Body of pancreas (tissue), 4 donors: Measurements from ENCODE around the gene NFYB.

Experiments
- POLR2A ChIP-seq, 3 donors: fragments of 450-650 bp; IDR thresholded peaks; one replicate each; pipeline ENCODE4 v1.6.1; 2016; ENCODE audit warnings: antibody characterized with exemption in 3 of 3, mild to moderate bottlenecking in 2 of 3
- TF ChIP-seq, protein P1 (sequence below), 7 experiments: fragments of 450-650 bp in 4 of 7; fragments of 200-600 bp in 3 of 7; sonication (generic) in 3 of 7; IDR thresholded peaks; one replicate each; pipeline ENCODE4 v1.5.1; 2016 to 2019; ENCODE audit warnings: antibody characterized with exemption in 7 of 7

DNA sequence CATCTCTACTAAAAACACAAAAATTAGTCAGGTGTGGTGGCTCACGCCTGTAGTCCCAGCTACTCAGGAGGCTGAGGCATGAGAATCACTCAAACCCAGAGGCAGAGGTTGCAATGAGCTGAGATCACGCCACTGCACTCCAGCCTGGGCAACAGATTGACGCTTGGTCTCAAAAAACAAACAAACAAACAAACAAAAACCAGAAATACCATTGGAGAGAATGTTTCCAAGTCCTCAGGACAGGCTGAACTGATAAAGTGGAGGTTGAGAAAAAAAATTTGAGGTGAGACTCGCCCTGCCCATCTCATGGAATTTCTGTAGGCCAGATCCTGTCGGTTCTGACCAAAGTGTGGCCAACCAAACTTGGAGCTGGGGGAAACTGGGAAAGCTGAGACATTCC is 30.6 kb upstream of the NFYB start:
- TF ChIP-seq, protein P1, sequence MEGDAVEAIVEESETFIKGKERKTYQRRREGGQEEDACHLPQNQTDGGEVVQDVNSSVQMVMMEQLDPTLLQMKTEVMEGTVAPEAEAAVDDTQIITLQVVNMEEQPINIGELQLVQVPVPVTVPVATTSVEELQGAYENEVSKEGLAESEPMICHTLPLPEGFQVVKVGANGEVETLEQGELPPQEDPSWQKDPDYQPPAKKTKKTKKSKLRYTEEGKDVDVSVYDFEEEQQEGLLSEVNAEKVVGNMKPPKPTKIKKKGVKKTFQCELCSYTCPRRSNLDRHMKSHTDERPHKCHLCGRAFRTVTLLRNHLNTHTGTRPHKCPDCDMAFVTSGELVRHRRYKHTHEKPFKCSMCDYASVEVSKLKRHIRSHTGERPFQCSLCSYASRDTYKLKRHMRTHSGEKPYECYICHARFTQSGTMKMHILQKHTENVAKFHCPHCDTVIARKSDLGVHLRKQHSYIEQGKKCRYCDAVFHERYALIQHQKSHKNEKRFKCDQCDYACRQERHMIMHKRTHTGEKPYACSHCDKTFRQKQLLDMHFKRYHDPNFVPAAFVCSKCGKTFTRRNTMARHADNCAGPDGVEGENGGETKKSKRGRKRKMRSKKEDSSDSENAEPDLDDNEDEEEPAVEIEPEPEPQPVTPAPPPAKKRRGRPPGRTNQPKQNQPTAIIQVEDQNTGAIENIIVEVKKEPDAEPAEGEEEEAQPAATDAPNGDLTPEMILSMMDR (IDR thresholded peaks at IDR 0.05) = no peak
- TF ChIP-seq POLR2A (IDR thresholded peaks at IDR 0.05) = no peak
